Keratinocyte (primary cell): ENCODE measurements around the gene SLC26A8. TPM values are rescaled to one million over a fixed set of nuclear protein-coding genes. Genes with fewer than 3 reads are reported as not detected.
"Not testable (repeated sequence)": the region's sequence is repeated elsewhere in the genome, so short reads cannot be mapped to it uniquely, and the experiment has no call there.

ENCODE experiments used
- DNase-seq: peaks from one replicate; pipeline ENCODE4 v3.0.0-alpha.2; 2011; ENCODE audit warnings: low read depth, missing footprints, low spot score
- FAIRE-seq: peaks from 2 replicates; lab custom pipeline; 2011; peaks lifted over from hg19 to GRCh38; lab: Jason Lieb, UNC
- H2AFZ ChIP-seq: 2 replicates; pipeline ENCODE4 v1.6.0; 2012; ENCODE audit warnings: low read length, control low read depth, inconsistent platforms; ENCODE audit not compliant: control insufficient read depth
- H3K27ac ChIP-seq: 2 replicates; pipeline ENCODE4 v1.5.1; 2011; ENCODE audit warnings: low read length; ENCODE audit not compliant: control insufficient read depth, insufficient read depth
- H3K27me3 ChIP-seq: 3 replicates; pipeline ENCODE4 v1.6.0; 2011; ENCODE audit warnings: low read length; ENCODE audit not compliant: control insufficient read depth, insufficient read depth; ENCODE audit errors: extremely low read depth
- H3K36me3 ChIP-seq, 2 experiments: 2 replicates in 1 of 2; 3 replicates in 1 of 2; pipeline ENCODE4 v1.5.1; 2011; ENCODE audit warnings: low read length in 2 of 2, mild to moderate bottlenecking in 1 of 2; ENCODE audit not compliant: control insufficient read depth in 2 of 2, insufficient read depth in 2 of 2; ENCODE audit errors: extremely low read depth in 1 of 2
- H3K4me1 ChIP-seq: 3 replicates; pipeline ENCODE4 v1.5.1; 2011; ENCODE audit warnings: low read length; ENCODE audit not compliant: control insufficient read depth, insufficient read depth; ENCODE audit errors: extremely low read depth
- H3K4me2 ChIP-seq: 3 replicates; pipeline ENCODE4 v1.6.0; 2011; ENCODE audit warnings: low read depth, low read length; ENCODE audit not compliant: control insufficient read depth, insufficient read depth; ENCODE audit errors: extremely low read depth
- H3K4me3 ChIP-seq, 3 experiments: fragments of 200-600 bp in 1 of 3; sonication (generic) in 1 of 3; 2 replicates in 2 of 3; 3 replicates in 1 of 3; pipeline ENCODE4 v1.5.1; 2011 to 2016; ENCODE audit warnings: low read length in 3 of 3, mild to moderate bottlenecking in 3 of 3, control low read depth in 2 of 3, inconsistent platforms in 1 of 3, low read depth in 1 of 3, mixed read lengths in 1 of 3, mixed run types in 1 of 3, moderate library complexity in 1 of 3; ENCODE audit not compliant: control insufficient read depth in 2 of 3, insufficient read depth in 2 of 3; ENCODE audit errors: extremely low read depth in 1 of 3
- H3K79me2 ChIP-seq: 2 replicates; pipeline ENCODE4 v1.6.0; 2012; ENCODE audit warnings: low read length; ENCODE audit not compliant: control insufficient read depth, insufficient read depth
- H3K9ac ChIP-seq: 3 replicates; pipeline ENCODE4 v1.6.0; 2011; ENCODE audit warnings: low read length; ENCODE audit not compliant: control insufficient read depth, insufficient read depth; ENCODE audit errors: extremely low read depth
- H3K9me1 ChIP-seq: 3 replicates; pipeline ENCODE4 v1.6.0; 2011; ENCODE audit warnings: low read length; ENCODE audit not compliant: control insufficient read depth, insufficient read depth; ENCODE audit errors: extremely low read depth
- H3K9me3 ChIP-seq: 2 replicates; pipeline ENCODE4 v1.5.1; 2012; ENCODE audit warnings: low read depth, low read length; ENCODE audit not compliant: control insufficient read depth
- H4K20me1 ChIP-seq: 3 replicates; pipeline ENCODE4 v1.6.0; 2011; ENCODE audit warnings: low read length; ENCODE audit not compliant: control insufficient read depth, insufficient read depth; ENCODE audit errors: extremely low read depth
- EZH2 ChIP-seq: IDR thresholded peaks from one replicate; pipeline ENCODE4 v1.6.1; 2012; ENCODE audit warnings: inconsistent platforms, mild to moderate bottlenecking, low read length, moderate library complexity
- dilution Hi-C: fragments of 300-500 bp; cut with MboI; formaldehyde crosslinking; loops from one replicate; pipeline ENCODE4 v1.7.0; 2020; ENCODE audit warnings: low sequenced_read_pairs; ENCODE audit not compliant: extremely low pct_ligation_motif_present
- polyA plus RNA-seq, 5 experiments: library from polyadenylated mRNA; depleted of rRNA in 3 of 5; stranded (reverse) in 3 of 5; stranded (forward) in 1 of 5; unstranded in 1 of 5; fragments of >200 nt; gene quantifications; 1 replicate in 1 of 5; 2 replicates in 3 of 5; 3 replicates in 1 of 5; pipeline versions ENCODE4 v1.2.1 to v1.2.3, GENCODE V29; 2011 to 2012; ENCODE audit warnings: missing spikeins in 2 of 5, low read depth in 1 of 5, low replicate concordance in 1 of 5
- TF ChIP-seq, protein P1 (sequence below), 3 experiments: IDR thresholded peaks in 1 of 3; conservative IDR thresholded peaks in 1 of 3; optimal IDR thresholded peaks in 1 of 3; 2 replicates in 2 of 3; 3 replicates in 1 of 3; pipeline versions ENCODE3 to v1.5.1; 2011; ENCODE audit warnings: low read length in 3 of 3, mild to moderate bottlenecking in 3 of 3, moderate library complexity in 2 of 3, control low read depth in 1 of 3, inconsistent platforms in 1 of 3; ENCODE audit not compliant: insufficient read depth in 2 of 3; ENCODE audit errors: extremely low read depth in 1 of 3

The SLC26A8 gene
- polyA plus RNA-seq, 1 donor (not counting 4 experiments of a cell fraction or from before 2014, with no cell fraction given), result 0.18 TPM

DNA sequence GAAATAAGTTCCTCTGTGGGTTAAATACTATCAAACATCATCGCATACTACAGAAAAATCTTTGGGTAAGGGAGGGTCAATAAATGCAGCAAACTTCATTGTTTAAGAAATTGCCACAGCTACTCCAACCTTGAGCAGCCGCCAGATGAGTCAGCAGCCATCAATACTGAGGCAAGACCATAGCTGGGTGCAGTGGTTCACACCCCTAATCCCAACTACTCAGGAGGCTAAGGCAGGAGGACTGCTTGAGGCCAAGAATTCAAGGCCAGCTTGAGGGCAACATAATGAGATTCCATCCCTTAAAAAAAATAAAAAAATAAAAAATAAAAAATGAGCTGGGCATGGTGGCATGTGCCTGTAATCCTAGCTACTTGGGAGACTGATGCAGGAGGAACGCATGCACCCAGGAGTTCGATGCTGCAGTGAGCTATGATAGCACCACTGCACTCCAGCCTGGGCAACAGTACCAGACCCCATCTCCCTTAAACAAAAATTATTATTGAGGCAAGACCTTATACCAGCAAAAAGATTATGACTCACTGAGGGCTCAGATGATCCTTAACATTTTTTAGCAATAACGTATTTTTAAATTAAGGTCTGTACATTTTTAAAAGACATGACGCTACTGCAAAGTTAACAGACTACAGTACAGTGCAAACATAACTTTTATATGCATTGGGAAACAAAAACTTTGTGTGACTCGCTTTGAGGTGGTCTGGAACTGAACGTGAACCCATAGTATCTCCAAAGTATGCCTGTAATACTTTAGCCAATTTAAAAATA is 112.4 kb downstream of the SLC26A8 start:
- Histone ChIP-seq H4K20me1 (peaks cover 5% of the 10 kb centered on the region), H2AFZ (no peak overlapping the region), H3K4me3 (no peak overlapping the region), H3K9ac (no peak overlapping the region), H3K4me2 (no peak overlapping the region), H3K4me1 (no peaks in the 10 kb centered on the region), H3K79me2 (peaks cover 79% of the 10 kb centered on the region), H3K27ac (no peak overlapping the region), H3K9me1 (no peaks in the 10 kb centered on the region), H3K36me3 (peaks cover 12 to 23% of the 10 kb centered on the region in 2 experiments), H3K27me3 (no peaks in the 10 kb centered on the region), H3K9me3 (no peaks in the 10 kb centered on the region)
- dilution Hi-C loops, result no loop called here
- FAIRE-seq (no peak), DNase-seq (no peak)
- TF ChIP-seq, protein P1, sequence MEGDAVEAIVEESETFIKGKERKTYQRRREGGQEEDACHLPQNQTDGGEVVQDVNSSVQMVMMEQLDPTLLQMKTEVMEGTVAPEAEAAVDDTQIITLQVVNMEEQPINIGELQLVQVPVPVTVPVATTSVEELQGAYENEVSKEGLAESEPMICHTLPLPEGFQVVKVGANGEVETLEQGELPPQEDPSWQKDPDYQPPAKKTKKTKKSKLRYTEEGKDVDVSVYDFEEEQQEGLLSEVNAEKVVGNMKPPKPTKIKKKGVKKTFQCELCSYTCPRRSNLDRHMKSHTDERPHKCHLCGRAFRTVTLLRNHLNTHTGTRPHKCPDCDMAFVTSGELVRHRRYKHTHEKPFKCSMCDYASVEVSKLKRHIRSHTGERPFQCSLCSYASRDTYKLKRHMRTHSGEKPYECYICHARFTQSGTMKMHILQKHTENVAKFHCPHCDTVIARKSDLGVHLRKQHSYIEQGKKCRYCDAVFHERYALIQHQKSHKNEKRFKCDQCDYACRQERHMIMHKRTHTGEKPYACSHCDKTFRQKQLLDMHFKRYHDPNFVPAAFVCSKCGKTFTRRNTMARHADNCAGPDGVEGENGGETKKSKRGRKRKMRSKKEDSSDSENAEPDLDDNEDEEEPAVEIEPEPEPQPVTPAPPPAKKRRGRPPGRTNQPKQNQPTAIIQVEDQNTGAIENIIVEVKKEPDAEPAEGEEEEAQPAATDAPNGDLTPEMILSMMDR (optimal IDR thresholded peaks at IDR 0.05 in 1 of 3, IDR thresholded peaks at IDR 0.05 in 1 of 3, conservative IDR thresholded peaks at IDR 0.05 in 1 of 3; ENCODE audit: extremely low read depth in 1 of 3, insufficient read depth in 2 of 3, low read length in 3 of 3), result no peak
- TF ChIP-seq EZH2, result no peak

DNA sequence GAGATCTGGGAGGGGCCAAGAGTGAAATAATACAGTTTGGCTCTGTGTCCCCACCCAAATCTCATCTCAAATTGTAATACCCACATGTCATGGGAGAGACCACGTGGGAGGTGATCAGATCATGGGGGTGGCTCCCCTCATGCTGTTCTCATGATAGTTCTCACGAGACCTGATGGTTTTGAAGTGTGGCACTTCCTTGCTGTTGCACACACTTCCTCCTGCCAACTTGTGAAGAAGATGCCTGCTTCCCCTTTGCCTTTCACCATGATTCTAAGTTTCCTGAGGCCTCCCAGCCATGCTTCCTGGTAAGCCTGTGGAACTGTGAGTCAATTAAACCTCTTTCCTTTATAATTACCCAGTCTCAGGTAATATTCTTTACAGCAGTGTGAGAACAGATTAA is 114.9 kb downstream of the SLC26A8 start:
- H3K4me3 ChIP-seq, H3K27ac ChIP-seq, H3K9ac ChIP-seq, H3K4me1 ChIP-seq, H4K20me1 ChIP-seq, H3K27me3 ChIP-seq, FAIRE-seq, H3K9me3 ChIP-seq, H3K4me2 ChIP-seq, DNase-seq, H2AFZ ChIP-seq, H3K9me1 ChIP-seq, dilution Hi-C loops: not testable (repeated sequence)
- Histone ChIP-seq H3K79me2 (peaks cover 85% of the 10 kb centered on the region), H3K36me3 (peaks cover 12 to 21% of the 10 kb centered on the region in 2 experiments)

DNA sequence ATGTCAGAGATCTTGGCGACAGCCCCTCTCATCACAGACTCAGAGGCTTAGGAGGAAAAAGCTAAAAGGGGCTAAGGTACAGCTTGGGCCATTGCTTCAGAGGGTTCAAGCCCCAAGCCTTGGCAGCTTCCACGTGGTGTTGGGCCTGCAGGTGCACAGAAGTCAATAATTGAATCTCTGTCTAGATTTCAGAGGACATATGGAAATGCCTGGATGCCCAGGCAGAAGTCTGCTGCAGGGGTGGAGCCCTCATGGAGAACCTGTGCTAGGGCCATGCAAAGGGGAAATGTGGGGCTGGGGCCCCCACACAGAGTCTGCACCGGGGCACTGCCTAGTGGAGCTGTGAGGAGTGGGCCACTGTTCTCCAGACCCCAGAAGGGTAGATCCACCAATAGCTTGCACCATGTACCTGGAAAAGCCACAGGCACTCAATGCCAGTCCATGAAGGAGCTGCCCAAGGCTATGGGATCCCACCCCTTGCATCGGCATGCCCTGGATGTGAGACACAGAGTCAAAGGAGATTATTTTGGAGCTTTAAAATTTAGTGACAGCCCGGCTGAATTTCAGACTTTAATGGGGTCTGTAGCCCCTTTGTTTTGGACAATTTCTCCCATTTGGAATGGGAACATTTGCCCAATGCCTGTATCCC is 115.6 kb downstream of the SLC26A8 start:
- H3K27ac ChIP-seq, FAIRE-seq, H3K9me1 ChIP-seq, H3K27me3 ChIP-seq, H2AFZ ChIP-seq, DNase-seq, H4K20me1 ChIP-seq, H3K4me2 ChIP-seq, dilution Hi-C loops, H3K4me1 ChIP-seq, H3K4me3 ChIP-seq, H3K9me3 ChIP-seq, H3K9ac ChIP-seq: not testable (repeated sequence)
- Histone ChIP-seq H3K79me2 (peaks cover 84% of the 10 kb centered on the region), H3K36me3 (peaks cover 11 to 26% of the 10 kb centered on the region in 2 experiments)
